GM12872 (cell line): ENCODE data around the gene ZNRD2.

Source experiments
- TF ChIP-seq, protein P1 (sequence below): IDR thresholded peaks from 3 replicates; pipeline ENCODE4 v1.5.1; 2011; ENCODE audit warnings: low read depth, mild to moderate bottlenecking, low read length, moderate library complexity; ENCODE audit not compliant: insufficient read depth

The ZNRD2 gene

DNA sequence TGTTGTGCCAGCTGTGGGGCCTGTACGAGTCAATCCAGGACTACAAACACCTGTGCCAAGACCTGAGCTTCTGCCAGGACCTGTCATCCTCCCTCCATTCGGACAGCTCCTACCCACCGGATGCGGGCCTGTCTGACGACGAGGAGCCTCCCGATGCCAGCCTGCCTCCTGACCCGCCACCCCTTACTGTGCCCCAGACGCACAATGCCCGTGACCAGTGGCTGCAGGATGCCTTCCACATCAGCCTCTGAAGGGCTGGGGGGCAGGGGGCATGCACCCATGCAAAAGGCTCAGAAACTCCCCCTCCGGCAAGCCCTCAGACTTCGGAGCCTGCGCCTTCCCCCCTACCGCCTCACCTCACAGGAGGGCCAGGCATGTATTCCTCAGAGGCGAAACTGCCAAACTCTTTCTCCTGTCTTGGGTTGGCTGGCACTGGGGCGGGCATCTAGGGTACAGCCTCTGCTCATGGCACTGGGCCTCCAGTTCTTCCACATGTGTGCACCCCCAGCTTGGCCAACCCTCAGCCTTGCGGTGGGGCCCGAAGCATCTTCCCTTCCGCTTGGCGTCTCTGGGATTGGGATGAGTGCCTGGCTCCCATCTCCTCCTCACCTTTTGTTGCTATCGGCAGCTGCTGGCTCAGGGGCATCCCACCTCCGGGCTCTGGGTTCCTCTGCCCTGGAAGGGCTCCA is 3.3 kb downstream of the ZNRD2 start:
- TF ChIP-seq, protein P1, sequence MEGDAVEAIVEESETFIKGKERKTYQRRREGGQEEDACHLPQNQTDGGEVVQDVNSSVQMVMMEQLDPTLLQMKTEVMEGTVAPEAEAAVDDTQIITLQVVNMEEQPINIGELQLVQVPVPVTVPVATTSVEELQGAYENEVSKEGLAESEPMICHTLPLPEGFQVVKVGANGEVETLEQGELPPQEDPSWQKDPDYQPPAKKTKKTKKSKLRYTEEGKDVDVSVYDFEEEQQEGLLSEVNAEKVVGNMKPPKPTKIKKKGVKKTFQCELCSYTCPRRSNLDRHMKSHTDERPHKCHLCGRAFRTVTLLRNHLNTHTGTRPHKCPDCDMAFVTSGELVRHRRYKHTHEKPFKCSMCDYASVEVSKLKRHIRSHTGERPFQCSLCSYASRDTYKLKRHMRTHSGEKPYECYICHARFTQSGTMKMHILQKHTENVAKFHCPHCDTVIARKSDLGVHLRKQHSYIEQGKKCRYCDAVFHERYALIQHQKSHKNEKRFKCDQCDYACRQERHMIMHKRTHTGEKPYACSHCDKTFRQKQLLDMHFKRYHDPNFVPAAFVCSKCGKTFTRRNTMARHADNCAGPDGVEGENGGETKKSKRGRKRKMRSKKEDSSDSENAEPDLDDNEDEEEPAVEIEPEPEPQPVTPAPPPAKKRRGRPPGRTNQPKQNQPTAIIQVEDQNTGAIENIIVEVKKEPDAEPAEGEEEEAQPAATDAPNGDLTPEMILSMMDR: no peak

DNA sequence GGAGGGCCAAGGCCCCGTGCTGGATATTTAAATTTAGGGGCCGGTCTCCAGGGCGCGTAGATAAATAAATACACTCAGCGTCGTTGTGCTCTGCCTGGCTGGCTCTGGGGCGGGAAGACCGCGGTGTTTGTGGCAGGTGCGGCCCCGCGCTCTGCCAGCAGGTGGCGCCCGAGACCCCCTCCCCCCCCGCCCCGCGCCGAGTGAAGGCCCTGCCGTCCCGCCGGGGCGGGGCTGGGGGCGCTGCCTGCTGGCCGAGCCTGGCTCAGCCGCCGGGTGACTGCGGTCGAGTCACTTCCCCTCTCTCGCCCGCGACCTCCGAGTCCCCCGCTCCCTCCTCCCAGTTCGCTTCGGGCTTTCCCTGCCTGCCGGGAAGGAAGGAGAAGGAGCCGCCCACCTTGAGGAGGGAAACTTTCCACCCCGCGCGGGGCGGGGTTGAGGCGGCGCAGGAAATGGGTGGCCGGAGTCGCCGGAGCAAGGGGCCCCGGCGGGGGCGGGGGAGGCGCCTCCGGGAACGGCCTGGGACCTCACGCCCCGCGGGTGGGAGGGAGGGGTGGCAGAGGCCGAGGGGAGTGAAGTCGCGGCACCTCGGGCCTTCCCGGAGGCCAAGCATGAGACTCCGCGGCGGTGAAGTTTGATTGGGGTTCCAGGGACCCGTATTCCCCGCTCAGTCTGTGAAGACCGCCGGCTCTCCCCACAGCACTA is 4.0 kb downstream of the ZNRD2 start:
- TF ChIP-seq, protein P1: peak; percentile 74

DNA sequence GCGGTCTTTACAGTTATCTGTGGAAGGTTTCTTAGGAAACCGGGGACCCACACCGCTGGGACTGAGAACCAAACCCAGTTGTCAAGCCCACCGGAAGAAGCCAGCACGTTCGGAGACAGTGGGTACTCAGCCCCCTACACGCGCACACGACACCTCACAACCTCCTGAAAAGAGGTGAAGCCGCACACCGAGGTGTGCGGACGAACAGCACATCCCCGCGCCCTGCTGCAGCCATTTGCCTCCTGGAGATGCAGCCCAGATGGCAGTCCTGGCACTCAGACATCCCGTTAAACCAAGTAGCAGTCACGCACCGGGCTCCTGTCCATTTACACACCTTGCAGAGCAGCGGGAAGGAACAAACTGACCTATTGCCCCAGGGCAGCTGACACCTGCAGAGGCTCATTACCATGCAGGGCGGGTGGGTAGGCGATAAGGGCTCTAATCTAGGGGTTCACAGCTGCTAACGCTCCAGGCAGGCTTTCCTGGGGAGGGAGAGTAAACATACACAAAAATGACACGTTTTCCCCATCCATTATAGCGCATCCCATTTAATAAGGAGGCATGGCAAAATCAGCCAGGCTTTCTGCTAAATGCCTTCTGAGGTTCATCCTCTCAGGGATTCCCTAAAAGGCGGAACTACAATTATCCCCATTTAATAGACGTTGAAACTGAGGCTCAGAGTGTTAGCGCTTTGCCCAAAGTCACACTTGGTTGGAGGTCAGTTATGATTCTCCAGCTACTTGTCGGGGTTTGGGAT is 4.7 kb downstream of the ZNRD2 start:
- TF ChIP-seq, protein P1: no peak

DNA sequence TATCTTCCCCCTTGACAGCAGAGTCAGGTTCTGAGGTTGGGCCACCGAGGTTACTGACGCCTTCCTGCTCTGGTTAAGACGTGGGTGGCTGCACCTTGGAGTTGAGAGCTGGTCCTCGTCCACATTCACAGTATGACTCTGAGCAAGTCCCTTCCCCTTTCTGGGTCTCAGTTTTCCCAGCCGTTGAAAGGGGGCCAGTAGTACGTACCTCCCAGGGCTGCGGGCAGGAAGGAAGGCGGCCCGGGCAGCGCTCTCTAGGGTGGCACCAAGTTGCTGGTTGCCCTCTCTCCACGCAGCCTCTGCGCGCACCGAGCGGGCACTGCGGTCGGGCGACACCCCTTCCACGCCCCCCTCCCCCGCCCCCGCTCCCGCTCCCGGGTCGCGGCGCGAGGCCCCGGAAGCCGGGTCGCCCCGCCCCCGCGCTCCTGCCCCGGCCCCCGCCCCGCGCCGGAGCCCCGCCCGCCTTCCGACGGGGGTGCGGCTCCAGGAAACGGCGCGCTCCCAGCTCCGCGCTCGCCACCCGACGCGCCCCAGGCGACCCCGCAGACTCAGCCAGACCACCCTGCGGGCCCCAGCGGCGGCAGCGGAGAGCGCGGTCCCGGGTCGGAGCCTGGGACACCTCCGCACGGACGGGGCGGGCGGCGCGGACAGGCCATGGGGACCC is 5.4 kb downstream of the ZNRD2 start, which contains the start of gene EHBP1L1:
Gene EHBP1L1 (plus strand): TSS at position 486 of the 664 bp plus-strand sequence. CDS start 250 bp downstream, outside the sequence.
- TF ChIP-seq, protein P1: no peak

DNA sequence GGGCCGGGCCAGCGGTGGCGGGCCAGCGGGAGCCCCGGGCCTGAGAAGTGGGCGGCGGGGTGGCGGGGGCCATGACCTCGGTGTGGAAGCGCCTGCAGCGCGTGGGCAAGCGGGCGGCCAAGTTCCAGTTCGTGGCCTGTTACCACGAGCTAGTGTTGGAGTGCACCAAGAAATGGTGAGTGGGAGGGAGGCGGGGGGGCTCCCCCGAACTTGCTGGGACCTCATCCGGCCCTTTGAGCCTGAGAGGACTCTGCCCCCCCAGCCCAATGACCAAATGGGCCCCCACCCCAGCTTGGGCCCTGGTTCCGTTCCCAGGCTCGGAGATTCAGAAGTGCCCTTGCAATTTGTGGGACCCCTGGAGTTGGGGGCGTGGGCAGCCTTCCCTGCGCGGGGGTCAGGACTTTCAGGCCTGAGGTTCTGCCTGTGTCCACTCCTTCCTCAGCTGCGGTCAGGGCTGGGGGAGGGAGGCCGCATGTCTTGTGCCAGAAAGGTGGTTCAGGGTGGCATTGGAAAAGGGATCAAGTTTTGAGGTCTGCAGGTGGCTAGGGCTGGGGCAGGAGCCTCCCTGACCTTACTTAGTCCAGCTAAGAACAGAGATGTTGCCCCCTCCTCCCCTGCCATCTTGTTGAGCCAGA is 6.1 kb downstream of the ZNRD2 start:
- TF ChIP-seq, protein P1: no peak

DNA sequence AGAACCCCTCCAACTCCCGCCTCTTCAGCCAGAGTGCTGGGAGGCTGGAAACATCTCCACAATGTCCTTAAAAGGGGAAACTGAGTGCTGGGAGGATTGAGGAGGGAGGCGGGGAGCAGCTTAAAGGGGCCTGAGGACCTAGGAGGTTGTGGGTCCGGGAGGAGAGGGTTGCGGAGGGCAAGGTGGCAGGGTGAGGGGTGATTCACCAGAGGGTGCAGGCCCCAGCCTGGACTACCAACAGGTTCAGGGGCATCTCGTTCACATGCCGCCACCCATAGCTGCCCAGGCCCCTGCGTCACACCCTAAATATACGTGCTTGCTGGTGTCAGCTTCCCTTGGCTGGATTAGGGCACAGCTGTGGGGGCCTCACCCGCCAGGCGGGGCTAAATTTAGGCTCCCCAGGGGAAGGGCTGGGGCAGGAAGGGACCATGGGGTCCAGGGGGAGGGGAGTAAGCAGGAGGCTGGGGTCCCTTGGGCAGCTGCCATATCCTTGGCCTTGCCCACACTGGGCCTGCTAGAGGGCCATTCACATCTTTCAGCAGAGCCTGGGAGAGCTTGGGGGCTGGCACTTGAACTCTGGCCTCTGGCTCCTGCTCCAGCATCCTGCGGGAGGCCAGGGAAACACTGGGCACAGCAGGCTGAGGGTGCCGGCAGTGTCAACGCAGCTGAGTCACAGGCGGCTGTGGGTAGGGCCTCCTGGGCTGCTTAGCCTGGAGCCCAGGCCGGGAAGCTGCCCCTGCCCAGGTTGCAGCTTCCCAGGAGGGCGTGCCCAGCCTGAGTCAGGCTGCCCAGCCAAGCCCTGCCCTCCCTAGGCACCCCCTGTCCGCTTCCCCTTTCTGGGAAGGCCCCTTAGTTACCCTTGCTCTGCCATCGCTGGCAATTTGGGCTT is 6.8 kb downstream of the ZNRD2 start:
- TF ChIP-seq, protein P1: no peak
